ENCODE results near the gene ARHGAP22. TPM values are rescaled to one million over a fixed set of nuclear protein-coding genes. Genes with fewer than 3 reads are reported as not detected.

The ARHGAP22 gene
- total RNA-seq, 4 donors from 2014 or later = 0.59 to 2.1 (median 1.2) TPM

- Histone ChIP-seq H3K9me3 (no peaks in the 10 kb centered on the region), H3K4me3 (no peak overlapping the region), H3K27me3 (peaks cover 0 to 49% (median 0%) of the 10 kb centered on the region in 4 donors), H3K4me1 (peaks cover 10 to 27% (median 13%) of the 10 kb centered on the region in 3 donors), H3K36me3 (no peaks in the 10 kb centered on the region), H3K27ac (no peak overlapping the region)
- WGBS, 2 donors = 84 to 89% methylated on average over 5 of the region's 7 CpGs
- no peak for DNase-seq
- intact Hi-C loops (cut with DNase I) = no loop called here
- no peak for TF ChIP-seq CTCF (IDR thresholded peaks at IDR 0.05)
- no peak for TF ChIP-seq POLR2A (IDR thresholded peaks at IDR 0.05)
Observed at GRCh38 chr10:48522011-48522765, 82.7 kb downstream of the ARHGAP22 start.

DNA sequence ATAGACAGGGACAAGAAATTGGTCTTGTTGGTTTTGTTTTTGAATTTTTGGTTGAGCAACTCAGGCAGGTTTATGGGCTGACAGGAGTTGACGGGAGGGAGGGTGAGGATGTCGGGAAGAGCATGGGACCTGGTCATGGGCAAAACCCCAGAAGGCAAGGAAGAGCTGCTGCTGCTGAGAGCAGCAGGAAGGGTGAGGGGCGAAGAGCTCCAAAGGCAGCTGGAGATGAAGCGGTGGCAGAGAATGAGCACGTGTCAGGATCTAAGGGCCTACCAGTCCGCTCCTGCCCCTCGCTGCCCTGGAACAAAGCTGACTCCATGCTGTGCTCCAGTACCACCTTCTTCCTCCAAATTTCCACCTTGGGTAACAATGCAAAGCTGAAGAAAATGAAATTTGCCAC is 84.3 kb downstream of the ARHGAP22 start:
- DNase-seq = no peak
- no peak overlapping the region for H3K4me3 ChIP-seq
- H3K4me1 ChIP-seq = peaks cover 7 to 19% (median 13%) of the 10 kb centered on the region in 3 donors
- peaks cover 0 to 49% (median 0%) of the 10 kb centered on the region in 4 donors for H3K27me3 ChIP-seq
- 86 to 91% methylated on average over 7 of the region's 7 CpGs for WGBS, 2 donors
- intact Hi-C loops (cut with DNase I) = no loop called here
- TF ChIP-seq POLR2A (IDR thresholded peaks at IDR 0.05) (no peak), CTCF (IDR thresholded peaks at IDR 0.05) (no peak)
- H3K27ac ChIP-seq = no peak overlapping the region
- H3K9me3 ChIP-seq = peaks cover 0 to 2% (median 0%) of the 10 kb centered on the region in 3 donors
- no peaks in the 10 kb centered on the region for H3K36me3 ChIP-seq

- H3K27ac ChIP-seq = no peak overlapping the region
- DNase-seq = no peak
- peaks cover 0 to 46% (median 0%) of the 10 kb centered on the region in 4 donors for H3K27me3 ChIP-seq
- TF ChIP-seq CTCF (IDR thresholded peaks at IDR 0.05) (no peak), POLR2A (IDR thresholded peaks at IDR 0.05) (no peak)
- H3K4me1 ChIP-seq = peaks cover 7 to 19% (median 13%) of the 10 kb centered on the region in 3 donors
- peaks cover 0 to 6% (median 4%) of the 10 kb centered on the region in 3 donors for H3K9me3 ChIP-seq
- no peak overlapping the region for H3K4me3 ChIP-seq
- 72 to 89% methylated on average over 1 to 3 of the region's 3 CpGs for WGBS, 2 donors
- intact Hi-C loops (cut with DNase I) = no loop called here
- H3K36me3 ChIP-seq = no peaks in the 10 kb centered on the region
Observed at GRCh38 chr10:48520184-48520506, 84.7 kb downstream of the ARHGAP22 start.

- TF ChIP-seq POLR2A (IDR thresholded peaks at IDR 0.05) (no peak), CTCF (IDR thresholded peaks at IDR 0.05) (no peak)
- H3K4me3 ChIP-seq = no peak overlapping the region
- H3K27me3 ChIP-seq = peaks cover 0 to 41% (median 0%) of the 10 kb centered on the region in 4 donors
- DNase-seq = no peak
- peaks cover 7 to 19% (median 13%) of the 10 kb centered on the region in 3 donors for H3K4me1 ChIP-seq
- H3K36me3 ChIP-seq = no peaks in the 10 kb centered on the region
- 69 to 81% methylated on average over 7 to 10 of the region's 12 CpGs for WGBS, 2 donors
- H3K27ac ChIP-seq = no peak overlapping the region
- intact Hi-C loops (cut with DNase I) = no loop called here
- H3K9me3 ChIP-seq = peaks cover 0 to 10% (median 6%) of the 10 kb centered on the region in 3 donors
Observed at GRCh38 chr10:48519481-48520183, 85.2 kb downstream of the ARHGAP22 start.

DNA sequence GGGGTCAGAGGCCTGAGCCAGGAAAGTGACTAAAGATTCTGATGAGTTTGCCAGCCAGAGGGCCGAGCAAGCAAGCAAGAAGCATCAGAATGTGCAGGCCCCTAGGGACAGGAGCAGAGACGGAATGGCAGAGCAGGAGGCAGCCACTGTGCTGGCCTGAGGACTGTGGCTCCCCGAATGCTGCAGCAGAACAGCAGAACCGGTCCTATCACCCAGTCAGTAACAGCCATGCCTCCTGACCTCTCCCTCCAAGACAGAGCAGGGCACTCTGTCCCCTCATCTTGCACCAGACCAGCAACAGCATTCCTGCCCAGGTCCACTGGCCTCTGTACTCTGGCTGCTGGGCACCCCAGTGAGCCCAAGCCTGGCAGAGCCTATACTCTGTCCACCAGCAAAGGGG is 85.9 kb downstream of the ARHGAP22 start:
- no peak overlapping the region for H3K4me3 ChIP-seq
- H3K36me3 ChIP-seq = no peaks in the 10 kb centered on the region
- H3K27ac ChIP-seq = no peak overlapping the region
- H3K27me3 ChIP-seq = peaks cover 0 to 40% (median 0%) of the 10 kb centered on the region in 4 donors
- no peak for DNase-seq
- peaks cover 7 to 14% (median 10%) of the 10 kb centered on the region in 3 donors for H3K4me1 ChIP-seq
- intact Hi-C loops (cut with DNase I) = no loop called here
- TF ChIP-seq CTCF (IDR thresholded peaks at IDR 0.05) (no peak), POLR2A (IDR thresholded peaks at IDR 0.05) (no peak)
- peaks cover 0 to 17% (median 8%) of the 10 kb centered on the region in 3 donors for H3K9me3 ChIP-seq
- WGBS, 2 donors = 76 to 82% methylated on average over 3 to 4 of the region's 4 CpGs
